Myometrial cell (primary cell): ENCODE results near the gene BCAR3. TPM values are rescaled to one million over a fixed set of nuclear protein-coding genes. Genes with fewer than 3 reads are reported as not detected.

Experiments used
- total RNA-seq: library from RNA; depleted of rRNA; stranded (reverse); fragments of >200 nt; gene quantifications from 2 replicates; pipeline ENCODE4 v1.2.3, GENCODE V29; 2015

BCAR3 gene
- 14.0 and 21.6 TPM in 2 replicates for total RNA-seq

GRCh38 chr1:93681101-93681988 is at the start of gene BCAR3:
TSS of gene BCAR3 (minus strand) at chr1:93681837. CDS start at chr1:93674930, 6,907 bp downstream.

Other genes with a start within 250 kb of the BCAR3 start
- 8.1 and 8.5 TPM in 2 replicates for gene FNBP1L, start 233.7 kb downstream of the BCAR3 start, total RNA-seq
- gene DNTTIP2, start 197.4 kb upstream of the BCAR3 start, total RNA-seq: 17.4 and 22.8 TPM in 2 replicates
- 15.0 and 16.5 TPM in 2 replicates for gene GCLM, start 227.6 kb upstream of the BCAR3 start, total RNA-seq